ENCODE results near the gene VRK2.
A peak's percentile ranks its signal among the peaks of the same experiment; 100 is the strongest.
"Not testable (repeated sequence)": the region's sequence is repeated elsewhere in the genome, so short reads cannot be mapped to it uniquely, and the experiment has no call there.

VRK2 gene

GRCh38 chr2:58067001-58067400 lies 20.4 kb downstream of the VRK2 start:
- Mint-ChIP-seq H3K27me3 (no peaks in the 10 kb centered on the region), H3K36me3 (ENCODE audit: low read depth) (peaks cover 51% of the 10 kb centered on the region), H3K4me1 (ENCODE audit: low read depth) (peaks cover 37% of the 10 kb centered on the region), H3K27ac (no peak overlapping the region), H3K9me3 (peaks cover 4% of the 10 kb centered on the region), H3K4me3 (no peak overlapping the region)

GRCh38 chr2:58070765-58071164 lies 24.2 kb downstream of the VRK2 start:
- Mint-ChIP-seq H3K9me3 (peaks cover 4% of the 10 kb centered on the region), H3K36me3 (ENCODE audit: low read depth) (peaks cover 66% of the 10 kb centered on the region), H3K27ac (no peak overlapping the region), H3K4me3 (no peak overlapping the region), H3K4me1 (ENCODE audit: low read depth) (peaks cover 21% of the 10 kb centered on the region), H3K27me3 (no peaks in the 10 kb centered on the region)

GRCh38 chr2:58072102-58072501 lies 25.5 kb downstream of the VRK2 start:
- H3K4me3 Mint-ChIP-seq, result no peak overlapping the region

GRCh38 chr2:58073008-58073407 lies 26.4 kb downstream of the VRK2 start:
- Mint-ChIP-seq H3K36me3 (ENCODE audit: low read depth) (peaks cover 60% of the 10 kb centered on the region), H3K27ac (no peak overlapping the region)

More at GRCh38 chr2:58072102-58072501, 25.5 kb downstream of the VRK2 start:
- H3K36me3 Mint-ChIP-seq (ENCODE audit: low read depth), result peaks cover 62% of the 10 kb centered on the region
- H3K9me3 Mint-ChIP-seq, result peaks cover 4% of the 10 kb centered on the region
- no peaks in the 10 kb centered on the region for H3K27me3 Mint-ChIP-seq
- H3K27ac Mint-ChIP-seq, result no peak overlapping the region
- peaks cover 10% of the 10 kb centered on the region for H3K4me1 Mint-ChIP-seq (ENCODE audit: low read depth)

GRCh38 chr2:58073751-58074150 lies 27.1 kb downstream of the VRK2 start:
- H3K27ac Mint-ChIP-seq, result no peak overlapping the region
- no peaks in the 10 kb centered on the region for H3K27me3 Mint-ChIP-seq
- no peak overlapping the region for H3K4me3 Mint-ChIP-seq
- H3K36me3 Mint-ChIP-seq (ENCODE audit: low read depth), result peaks cover 53% of the 10 kb centered on the region
- H3K4me1 Mint-ChIP-seq (ENCODE audit: low read depth), result peaks cover 10% of the 10 kb centered on the region
- H3K9me3 Mint-ChIP-seq, result peaks cover 4% of the 10 kb centered on the region

More at GRCh38 chr2:58073008-58073407, 26.4 kb downstream of the VRK2 start:
- Mint-ChIP-seq H3K4me3 (no peak overlapping the region), H3K9me3 (peaks cover 4% of the 10 kb centered on the region), H3K27me3 (no peaks in the 10 kb centered on the region), H3K4me1 (ENCODE audit: low read depth) (peaks cover 10% of the 10 kb centered on the region)

- H3K4me1 Mint-ChIP-seq (ENCODE audit: low read depth), result no peaks in the 10 kb centered on the region
- H3K4me3 Mint-ChIP-seq, result no peak overlapping the region
- peaks cover 28% of the 10 kb centered on the region for H3K36me3 Mint-ChIP-seq (ENCODE audit: low read depth)
- H3K27me3 Mint-ChIP-seq, result no peaks in the 10 kb centered on the region
- H3K27ac Mint-ChIP-seq, result no peak overlapping the region
- H3K9me3 Mint-ChIP-seq, result no peaks in the 10 kb centered on the region
Measured at GRCh38 chr2:58081000-58081399, 34.4 kb downstream of the VRK2 start.

- Mint-ChIP-seq H3K27ac (no peak overlapping the region), H3K4me1 (ENCODE audit: low read depth) (peaks cover 5% of the 10 kb centered on the region), H3K9me3 (no peaks in the 10 kb centered on the region), H3K27me3 (no peaks in the 10 kb centered on the region), H3K36me3 (ENCODE audit: low read depth) (peaks cover 71% of the 10 kb centered on the region), H3K4me3 (no peak overlapping the region)
Measured at GRCh38 chr2:58089081-58089480, 42.5 kb downstream of the VRK2 start.

GRCh38 chr2:58092772-58093171 lies 46.2 kb downstream of the VRK2 start:
- H3K27me3 Mint-ChIP-seq; H3K27ac Mint-ChIP-seq; H3K4me1 Mint-ChIP-seq (ENCODE audit: low read depth); H3K9me3 Mint-ChIP-seq; H3K4me3 Mint-ChIP-seq: not testable (repeated sequence)
- H3K36me3 Mint-ChIP-seq (ENCODE audit: low read depth), result peaks cover 66% of the 10 kb centered on the region

GRCh38 chr2:58097025-58097424 lies 50.4 kb downstream of the VRK2 start:
- no peak overlapping the region for H3K4me3 Mint-ChIP-seq
- peaks cover 4% of the 10 kb centered on the region for H3K9me3 Mint-ChIP-seq
- H3K4me1 Mint-ChIP-seq (ENCODE audit: low read depth), result peaks cover 9% of the 10 kb centered on the region
- H3K36me3 Mint-ChIP-seq (ENCODE audit: low read depth), result peaks cover 29% of the 10 kb centered on the region
- no peak overlapping the region for H3K27ac Mint-ChIP-seq
- H3K27me3 Mint-ChIP-seq, result no peaks in the 10 kb centered on the region

- H3K9me3 Mint-ChIP-seq, result peaks cover 4% of the 10 kb centered on the region
- H3K27ac Mint-ChIP-seq, result no peak overlapping the region
- H3K27me3 Mint-ChIP-seq, result no peaks in the 10 kb centered on the region
- H3K4me1 Mint-ChIP-seq (ENCODE audit: low read depth), result peaks cover 4% of the 10 kb centered on the region
- H3K36me3 Mint-ChIP-seq (ENCODE audit: low read depth), result peaks cover 33% of the 10 kb centered on the region
- no peak overlapping the region for H3K4me3 Mint-ChIP-seq
Measured at GRCh38 chr2:58098254-58099095, 51.9 kb downstream of the VRK2 start.

- Mint-ChIP-seq H3K36me3 (ENCODE audit: low read depth) (peaks cover 32% of the 10 kb centered on the region), H3K4me1 (ENCODE audit: low read depth) (peaks cover 4% of the 10 kb centered on the region), H3K27me3 (no peaks in the 10 kb centered on the region)
Measured at GRCh38 chr2:58099096-58099769, 52.6 kb downstream of the VRK2 start.

GRCh38 chr2:58101500-58101899 lies 54.9 kb downstream of the VRK2 start:
- H3K36me3 Mint-ChIP-seq (ENCODE audit: low read depth), result peaks cover 16% of the 10 kb centered on the region
- no peaks in the 10 kb centered on the region for H3K27me3 Mint-ChIP-seq
- no peak overlapping the region for H3K4me3 Mint-ChIP-seq
- peaks cover 1% of the 10 kb centered on the region for H3K9me3 Mint-ChIP-seq
- H3K27ac Mint-ChIP-seq, result no peak overlapping the region
- peaks cover 4% of the 10 kb centered on the region for H3K4me1 Mint-ChIP-seq (ENCODE audit: low read depth)

More at GRCh38 chr2:58099096-58099769, 52.6 kb downstream of the VRK2 start:
- H3K9me3 Mint-ChIP-seq, result peaks cover 4% of the 10 kb centered on the region
- no peak overlapping the region for H3K4me3 Mint-ChIP-seq
- H3K27ac Mint-ChIP-seq, result no peak overlapping the region

- peaks cover 12% of the 10 kb centered on the region for H3K4me1 Mint-ChIP-seq (ENCODE audit: low read depth)
- no peak overlapping the region for H3K27ac Mint-ChIP-seq
- no peak overlapping the region for H3K4me3 Mint-ChIP-seq
- peaks cover 22% of the 10 kb centered on the region for H3K36me3 Mint-ChIP-seq (ENCODE audit: low read depth)
- no peaks in the 10 kb centered on the region for H3K27me3 Mint-ChIP-seq
- H3K9me3 Mint-ChIP-seq, result no peaks in the 10 kb centered on the region
Measured at GRCh38 chr2:58106896-58107295, 60.3 kb downstream of the VRK2 start.

GRCh38 chr2:58107803-58108710 lies 61.5 kb downstream of the VRK2 start:
- Mint-ChIP-seq H3K27ac (peak overlapping the region; percentile 71), H3K27me3 (no peaks in the 10 kb centered on the region), H3K36me3 (ENCODE audit: low read depth) (peaks cover 13% of the 10 kb centered on the region), H3K4me1 (ENCODE audit: low read depth) (peaks cover 12% of the 10 kb centered on the region), H3K9me3 (no peaks in the 10 kb centered on the region), H3K4me3 (no peak overlapping the region)

All from stimulated activated naive CD8-positive, alpha-beta T cell treated with anti-CD3 and anti-CD28 coated beads, Interleukin-15, Interleukin-2, amounts not matched to agents 100 ng/mL and 50 ng/mL, for 24 hours (primary cell).